ENCODE results near the gene TPRG1.

The TPRG1 gene

DNA sequence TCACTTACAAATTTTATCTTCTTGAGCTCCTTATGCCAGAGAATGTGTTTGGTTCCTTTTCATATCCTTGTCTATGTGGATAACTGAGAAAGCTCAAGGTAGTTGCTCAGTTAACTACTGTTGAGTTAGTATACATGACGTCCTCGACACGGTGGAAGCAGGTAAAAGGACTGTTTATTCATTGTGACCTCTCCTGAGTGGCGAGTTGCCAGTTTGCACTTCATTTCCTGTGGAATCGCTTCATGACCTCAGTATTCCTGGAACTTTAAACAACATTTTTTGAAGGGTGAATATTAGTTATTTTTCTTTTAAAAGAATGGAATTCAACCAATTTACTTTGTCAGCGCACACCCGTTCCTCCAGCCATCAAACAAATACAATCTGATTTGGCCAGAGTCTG lies 1.2 kb upstream of the TPRG1 start:
- DNase-seq (ENCODE audit: low read depth) = no peak
- no peak overlapping the region for H3K4me3 ChIP-seq (ENCODE audit: low read depth, low read length)
- no peak for TF ChIP-seq CTCF (IDR thresholded peaks at IDR 0.05; ENCODE audit: low read depth, low read length, missing control alignments)

GRCh38 chr3:189172668-189173419 lies 1.1 kb downstream of the TPRG1 start:
- no peak for TF ChIP-seq CTCF (IDR thresholded peaks at IDR 0.05; ENCODE audit: low read depth, low read length, missing control alignments)
- no peak for DNase-seq (ENCODE audit: low read depth)
- H3K4me3 ChIP-seq (ENCODE audit: low read depth, low read length) = no peak overlapping the region

DNA sequence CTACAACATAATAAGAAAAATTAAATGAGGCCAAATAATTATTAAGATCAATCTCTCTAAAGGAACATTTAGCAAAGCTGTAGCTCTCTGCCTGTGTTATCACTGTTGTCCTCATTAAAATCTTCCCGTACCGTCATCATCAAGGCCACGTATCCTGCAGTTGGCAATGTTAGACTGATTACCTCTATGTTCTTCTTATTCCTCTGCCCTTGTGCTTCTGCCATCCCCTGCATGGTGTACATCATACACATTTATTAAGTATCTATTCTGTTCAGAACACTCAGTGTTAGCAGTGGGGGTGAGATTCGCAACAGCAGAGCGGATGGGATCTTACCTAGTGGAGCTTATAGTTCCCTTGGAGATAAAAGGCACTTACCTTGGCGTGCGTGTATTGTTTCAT lies 12.8 kb downstream of the TPRG1 start:
- TF ChIP-seq CTCF (IDR thresholded peaks at IDR 0.05; ENCODE audit: low read depth, low read length, missing control alignments) = no peak
- no peak overlapping the region for H3K4me3 ChIP-seq (ENCODE audit: low read depth, low read length)
- no peak for DNase-seq (ENCODE audit: low read depth)

GRCh38 chr3:189186101-189186500 lies 14.3 kb downstream of the TPRG1 start:
- no peak for TF ChIP-seq CTCF (IDR thresholded peaks at IDR 0.05; ENCODE audit: low read depth, low read length, missing control alignments)
- DNase-seq (ENCODE audit: low read depth) = no peak
- no peak overlapping the region for H3K4me3 ChIP-seq (ENCODE audit: low read depth, low read length)

- no peak for TF ChIP-seq CTCF (IDR thresholded peaks at IDR 0.05; ENCODE audit: low read depth, low read length, missing control alignments)
- no peak for DNase-seq (ENCODE audit: low read depth)
- H3K4me3 ChIP-seq (ENCODE audit: low read depth, low read length) = no peak overlapping the region
Measured at GRCh38 chr3:189188466-189188865, 16.7 kb downstream of the TPRG1 start.

DNA sequence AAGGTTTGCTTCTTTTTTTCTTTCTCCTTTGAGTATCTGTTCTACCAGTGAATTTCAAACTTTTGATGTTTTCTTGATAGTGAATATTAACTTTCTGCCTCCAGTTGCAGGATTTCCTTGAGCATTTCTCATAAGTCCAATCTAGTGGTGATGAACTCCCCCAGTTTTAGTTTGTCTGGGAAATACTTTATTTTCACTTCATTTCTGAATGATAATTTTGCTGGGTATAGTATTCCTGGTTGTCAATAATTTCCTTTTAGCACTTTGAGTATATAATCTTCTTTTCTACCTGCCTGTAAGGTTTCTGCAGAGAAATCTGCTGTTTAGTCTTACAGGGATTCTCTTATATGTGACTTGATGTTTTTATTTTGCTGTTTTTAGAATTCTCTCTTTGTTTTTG lies 21.0 kb downstream of the TPRG1 start:
- no peak for DNase-seq (ENCODE audit: low read depth)
- H3K4me3 ChIP-seq (ENCODE audit: low read depth, low read length) = no peak overlapping the region
- TF ChIP-seq CTCF (IDR thresholded peaks at IDR 0.05; ENCODE audit: low read depth, low read length, missing control alignments) = no peak

DNA sequence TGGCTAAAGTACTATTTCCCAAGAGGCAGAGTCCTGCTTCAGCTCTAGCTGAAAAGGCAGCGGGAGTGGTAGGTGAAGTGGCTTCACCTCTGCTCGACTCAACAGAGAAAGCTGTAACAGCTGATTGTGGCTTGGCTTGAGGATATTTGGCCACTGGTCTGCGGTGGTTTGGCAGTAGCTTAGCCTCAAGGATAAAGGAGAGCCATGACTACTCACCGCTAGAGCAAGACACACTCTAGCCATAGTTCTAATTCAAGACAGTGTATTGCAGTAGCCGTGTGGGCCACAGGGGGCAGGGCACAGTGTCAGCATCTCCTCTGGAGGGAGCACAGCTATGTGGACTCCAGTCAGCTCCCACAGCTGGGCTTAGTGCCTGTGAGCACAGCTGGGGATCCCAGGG lies 23.5 kb downstream of the TPRG1 start:
- peak; percentile 42 for TF ChIP-seq CTCF (IDR thresholded peaks at IDR 0.05; ENCODE audit: low read depth, low read length, missing control alignments)
- no peak for DNase-seq (ENCODE audit: low read depth)
- no peak overlapping the region for H3K4me3 ChIP-seq (ENCODE audit: low read depth, low read length)
